Stimulated activated CD4-positive, alpha-beta T cell treated with anti-CD3 and anti-CD28 coated beads, Interleukin-2, amount 100 ng/mL, for 24 hours (primary cell): Measurements from ENCODE around the gene HOXA11.

Experiments
- DNase-seq, 2 donors: peaks; one replicate each; pipeline ENCODE4 v3.0.0-alpha.2; 2020

The HOXA11 gene

DNA sequence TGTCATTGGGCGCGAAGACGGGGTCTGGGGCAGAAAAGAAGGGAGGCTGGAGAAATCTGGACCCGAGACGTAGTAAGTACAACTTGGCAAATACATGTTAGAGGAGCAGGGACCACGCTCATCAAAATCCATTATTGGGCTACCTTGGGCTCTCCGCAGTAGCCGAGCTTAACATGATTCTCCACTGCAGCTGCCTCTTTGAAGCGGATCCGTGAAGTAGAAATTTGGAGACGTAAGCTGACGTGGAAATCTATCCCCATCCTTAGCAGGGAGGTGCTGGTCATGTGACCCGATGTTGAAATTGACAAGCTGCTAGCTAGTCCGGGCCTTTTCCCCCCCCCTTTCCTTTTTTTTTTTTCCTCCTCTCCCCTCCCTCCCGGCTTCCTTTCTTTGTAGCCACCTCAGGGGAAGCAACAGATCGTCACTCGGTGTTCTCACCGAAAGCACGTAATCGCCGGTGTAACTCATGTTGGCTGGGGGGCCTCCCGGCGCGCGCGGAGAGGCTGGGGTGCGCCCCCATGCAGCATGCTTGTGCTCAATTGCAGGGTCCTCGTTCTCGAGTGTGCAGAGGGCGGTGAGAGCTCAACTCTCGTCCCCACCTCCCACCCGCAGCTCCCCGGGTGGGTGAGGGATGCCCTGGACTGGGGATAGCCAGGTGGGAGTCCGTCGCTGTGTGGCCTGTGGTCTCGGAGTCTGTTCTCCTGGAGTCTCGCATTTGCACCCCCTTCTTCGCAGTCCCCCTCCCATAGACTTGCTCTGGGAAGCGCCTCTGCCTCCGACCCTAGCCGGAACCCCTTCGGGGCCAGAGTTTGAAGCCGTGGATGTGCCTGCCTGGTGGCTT lies at the start of gene HOXA11:
Gene HOXA11, minus strand, starts transcription at position 220 of the 841 bp plus-strand sequence. Its CDS starts 88 bp downstream, at position 132.
- no peak for DNase-seq

DNA sequence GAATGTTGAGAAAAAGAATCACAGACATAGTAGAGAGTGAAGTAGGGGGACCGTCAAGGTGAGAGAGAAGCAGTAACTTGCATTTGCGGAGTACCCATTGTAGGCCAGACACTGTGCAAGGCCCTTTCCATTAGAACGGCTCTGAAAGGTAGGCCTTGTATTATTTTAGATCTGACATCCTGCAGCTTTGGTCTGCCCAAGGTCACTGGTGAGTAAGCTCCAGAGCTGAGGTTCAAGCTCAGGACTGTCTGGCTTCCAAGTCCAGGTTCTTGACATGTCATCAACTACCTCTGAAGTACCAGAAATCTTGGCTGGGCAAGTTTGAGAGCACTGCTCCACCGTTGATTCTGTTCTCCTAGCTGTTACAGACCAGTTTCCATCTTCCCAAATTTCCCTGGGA lies 44.4 kb upstream of the HOXA11 start:
- DNase-seq, result no peak

DNA sequence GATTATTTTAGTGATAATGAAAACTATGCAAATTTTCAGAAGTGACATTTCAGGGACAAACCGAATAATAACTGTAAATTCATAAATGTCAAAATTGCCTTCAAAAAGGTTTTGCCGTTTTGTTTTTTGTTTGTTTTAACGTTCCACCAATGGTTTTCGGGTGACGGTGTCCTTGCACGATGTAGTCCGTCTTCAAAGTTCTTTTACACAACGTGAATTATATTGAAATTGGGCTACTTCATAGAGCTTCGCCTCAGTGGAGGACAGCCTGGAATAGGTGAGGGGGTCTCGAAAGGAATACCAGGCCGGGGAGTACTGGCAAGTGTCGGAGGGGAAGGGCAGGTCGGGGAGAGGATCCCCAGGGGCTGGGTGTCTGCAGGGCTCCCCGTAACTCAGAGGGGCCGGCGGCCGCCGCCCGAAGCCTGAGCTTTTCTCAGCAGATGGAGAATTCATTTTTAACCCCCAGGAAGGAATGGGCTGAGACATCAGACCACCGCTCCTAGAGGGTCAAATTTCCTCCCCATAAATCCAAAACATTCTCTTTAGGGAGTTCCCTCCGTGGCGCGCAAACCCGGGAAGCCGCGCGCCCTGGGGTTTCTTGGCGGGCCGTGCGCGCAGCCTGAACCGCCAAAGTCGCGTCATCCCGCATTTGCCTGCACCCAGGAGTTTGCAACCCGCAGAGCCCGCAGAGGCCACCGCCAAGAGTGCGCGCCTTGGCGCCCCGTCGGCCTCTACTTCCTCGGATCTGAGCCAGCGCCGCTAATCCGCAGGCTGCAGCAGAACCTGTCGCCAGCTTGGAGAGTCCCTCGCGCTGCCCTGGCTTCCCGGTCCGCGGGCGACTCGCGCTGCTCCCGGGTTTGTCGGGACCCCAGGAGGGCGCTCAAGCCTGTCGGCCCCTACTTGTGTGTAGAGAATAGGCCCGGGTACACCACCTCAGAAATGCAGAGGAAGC lies 40.2 kb upstream of the HOXA11 start:
- no peak for DNase-seq

DNA sequence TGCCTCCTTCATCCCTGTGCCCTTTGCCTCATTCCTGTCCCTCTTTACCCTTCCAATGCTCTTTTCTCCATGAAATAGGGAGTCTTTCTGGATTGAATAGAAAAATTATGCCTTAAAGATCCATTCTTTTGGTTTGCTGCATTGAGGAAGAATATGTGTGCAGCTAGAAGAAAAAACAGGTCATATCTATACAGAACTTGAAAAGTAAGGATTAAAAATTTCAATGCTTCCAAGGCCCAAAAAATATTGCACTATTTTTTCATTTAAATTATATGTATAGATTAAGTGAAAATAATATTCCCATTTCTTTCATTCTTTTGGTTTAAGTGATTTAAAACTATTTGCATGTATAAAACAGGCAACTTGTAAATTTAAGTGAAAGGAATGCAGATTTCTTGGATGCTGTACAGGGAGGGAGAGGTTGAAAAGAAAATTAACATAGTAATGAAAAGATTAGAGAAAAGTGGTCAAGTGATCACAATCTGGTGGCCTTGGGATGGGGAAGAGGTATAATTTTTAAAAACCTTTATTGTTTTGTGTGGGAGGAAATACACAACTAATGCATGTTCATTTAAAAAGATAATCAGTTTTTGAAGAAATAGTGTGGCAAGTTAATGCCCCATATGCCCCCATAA lies 39.0 kb upstream of the HOXA11 start:
- DNase-seq, result no peak

DNA sequence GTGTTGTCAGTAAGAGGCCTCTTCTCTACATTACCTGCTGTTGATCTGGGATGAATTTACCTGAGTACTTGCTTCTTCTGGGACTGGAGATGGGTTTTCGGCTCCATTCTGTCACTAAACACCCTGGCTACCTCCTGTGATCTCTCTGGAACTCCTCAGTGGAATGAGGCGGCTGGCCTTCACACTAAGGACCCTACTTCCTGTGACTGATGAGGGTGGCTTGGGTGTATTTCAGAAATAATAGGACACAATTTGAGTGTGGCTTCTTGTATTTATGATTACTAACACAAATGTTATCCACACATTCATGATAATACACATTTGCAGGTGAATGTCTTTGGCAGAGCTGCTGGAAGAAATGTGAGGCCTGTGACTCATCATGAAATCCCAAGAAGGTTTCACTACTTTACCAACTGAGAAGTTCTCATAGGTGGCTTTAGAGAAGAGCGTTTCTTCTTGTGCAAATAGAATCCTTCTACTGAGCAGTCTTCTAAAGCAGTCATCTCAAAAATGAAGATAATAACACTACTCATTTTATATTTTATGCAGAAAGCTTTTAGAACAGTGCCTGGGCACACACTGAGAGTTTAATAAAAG lies 36.3 kb upstream of the HOXA11 start:
- no peak for DNase-seq

DNA sequence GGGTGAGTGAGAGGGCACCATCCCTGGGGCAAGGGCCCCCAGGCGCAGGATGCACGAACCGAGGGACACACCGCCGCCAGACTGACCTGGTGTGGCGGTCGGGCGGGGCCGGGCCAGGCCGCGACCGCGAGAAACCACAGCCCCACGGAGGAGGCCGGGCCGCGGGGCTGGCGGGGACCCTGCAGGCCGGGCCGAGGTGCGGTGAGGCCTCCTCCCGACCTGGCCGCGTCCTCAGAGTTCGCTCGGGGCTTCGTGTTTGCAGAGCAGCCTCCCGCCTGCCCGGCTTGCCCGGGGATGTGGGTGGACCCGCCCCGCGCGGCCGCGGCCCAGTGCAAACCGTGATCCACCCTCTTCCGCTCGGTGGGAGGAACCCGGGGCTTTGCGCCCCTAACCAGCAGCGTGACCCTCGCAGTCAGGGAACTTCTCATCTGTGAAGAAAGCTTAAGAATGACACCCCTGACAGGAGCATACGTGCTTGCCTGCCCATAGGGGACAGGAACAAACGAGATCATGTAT lies 35.5 kb upstream of the HOXA11 start:
- DNase-seq, result no peak

DNA sequence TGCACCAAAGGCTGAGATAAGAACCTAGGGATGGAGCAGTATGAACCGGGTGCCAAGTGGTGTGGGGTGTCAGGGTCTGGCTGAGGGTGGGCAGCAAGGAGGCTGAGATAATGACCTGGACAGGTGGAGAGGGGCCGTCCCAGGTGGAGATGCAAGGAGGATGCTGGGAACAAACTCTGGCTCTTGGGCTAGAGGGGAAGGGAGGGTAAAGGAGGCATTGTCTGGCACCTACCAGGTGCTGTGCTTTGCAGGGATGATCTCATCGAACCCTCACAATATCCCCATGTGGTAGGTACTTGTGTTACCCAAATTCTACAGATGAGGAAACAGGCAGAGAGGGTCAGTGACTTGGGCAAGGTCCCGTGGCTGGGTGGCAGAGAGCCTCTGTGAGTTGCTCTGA lies 34.8 kb upstream of the HOXA11 start:
- no peak for DNase-seq

DNA sequence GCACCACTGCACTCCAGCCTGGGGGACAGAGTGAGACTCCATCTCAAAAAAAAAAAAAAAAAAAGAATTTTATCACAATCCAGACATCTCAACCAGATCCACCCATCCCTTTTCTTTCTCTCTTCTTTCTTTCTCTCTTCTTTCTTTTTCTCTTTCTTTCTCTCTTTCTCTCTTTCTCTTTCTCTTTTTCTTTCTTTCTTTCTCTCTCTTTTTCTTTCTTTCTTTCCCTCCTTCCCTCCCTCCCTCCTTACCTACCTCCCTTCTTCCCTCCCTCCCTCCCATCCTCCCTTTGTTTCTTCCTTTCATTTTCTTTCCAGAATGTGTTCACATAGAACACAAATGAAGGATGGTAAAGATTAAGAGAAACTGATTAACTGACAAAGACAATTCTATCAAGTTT lies 32.9 kb upstream of the HOXA11 start:
- no peak for DNase-seq

DNA sequence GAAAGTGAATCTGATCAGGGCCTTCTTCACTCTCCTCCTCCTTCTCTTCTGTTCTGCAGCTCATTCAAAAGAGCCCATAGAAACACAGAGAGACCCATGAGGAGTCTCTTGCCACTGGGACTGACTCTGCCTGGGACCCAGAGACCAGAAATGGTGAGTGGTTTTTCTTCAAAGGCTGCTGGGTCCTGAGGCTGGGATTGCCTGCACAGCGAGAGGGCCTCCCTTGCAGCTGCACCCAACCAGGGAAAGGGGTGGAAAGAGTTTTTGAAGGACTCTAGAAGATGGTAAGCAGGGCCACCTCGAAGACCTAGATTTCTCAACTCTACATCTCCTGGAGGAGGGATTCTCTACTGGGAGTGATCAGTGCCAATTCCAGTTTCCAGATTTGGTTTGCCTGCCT lies 30.3 kb upstream of the HOXA11 start:
- DNase-seq, result no peak

DNA sequence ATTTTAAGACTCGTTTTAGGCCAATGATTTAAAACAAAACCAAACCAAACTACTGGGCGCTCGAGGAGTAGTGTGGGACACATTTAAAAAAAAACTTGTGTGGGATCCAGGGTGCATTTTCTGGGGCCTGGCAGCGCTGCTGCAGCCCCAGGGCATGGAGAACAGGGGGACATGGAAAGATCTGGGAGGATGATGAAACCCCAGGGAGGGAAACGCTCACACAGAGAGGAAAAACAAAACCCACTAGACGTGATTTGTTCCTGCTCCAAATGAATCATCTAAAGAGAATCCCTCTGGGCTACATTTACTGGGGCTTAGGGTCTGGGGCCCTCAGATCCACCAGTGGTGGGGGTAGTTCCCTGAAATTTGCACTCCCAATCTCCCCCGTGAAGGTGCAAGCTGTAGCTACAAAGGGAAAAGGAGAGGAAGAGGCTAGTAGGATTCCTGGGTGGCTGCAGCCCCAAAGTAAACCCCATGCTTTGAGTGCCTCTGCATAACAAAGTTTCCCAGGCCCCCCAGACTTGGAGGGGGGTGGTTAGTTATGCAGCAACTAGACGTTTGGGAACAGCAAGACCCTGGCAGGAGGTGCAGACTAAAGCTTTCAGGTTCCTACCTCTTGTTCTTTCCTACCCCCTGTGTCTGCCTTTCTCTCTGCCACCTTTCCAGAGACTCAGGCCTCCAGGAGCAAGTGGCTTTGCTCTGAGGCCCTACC lies 29.4 kb upstream of the HOXA11 start:
- DNase-seq, result no peak

DNA sequence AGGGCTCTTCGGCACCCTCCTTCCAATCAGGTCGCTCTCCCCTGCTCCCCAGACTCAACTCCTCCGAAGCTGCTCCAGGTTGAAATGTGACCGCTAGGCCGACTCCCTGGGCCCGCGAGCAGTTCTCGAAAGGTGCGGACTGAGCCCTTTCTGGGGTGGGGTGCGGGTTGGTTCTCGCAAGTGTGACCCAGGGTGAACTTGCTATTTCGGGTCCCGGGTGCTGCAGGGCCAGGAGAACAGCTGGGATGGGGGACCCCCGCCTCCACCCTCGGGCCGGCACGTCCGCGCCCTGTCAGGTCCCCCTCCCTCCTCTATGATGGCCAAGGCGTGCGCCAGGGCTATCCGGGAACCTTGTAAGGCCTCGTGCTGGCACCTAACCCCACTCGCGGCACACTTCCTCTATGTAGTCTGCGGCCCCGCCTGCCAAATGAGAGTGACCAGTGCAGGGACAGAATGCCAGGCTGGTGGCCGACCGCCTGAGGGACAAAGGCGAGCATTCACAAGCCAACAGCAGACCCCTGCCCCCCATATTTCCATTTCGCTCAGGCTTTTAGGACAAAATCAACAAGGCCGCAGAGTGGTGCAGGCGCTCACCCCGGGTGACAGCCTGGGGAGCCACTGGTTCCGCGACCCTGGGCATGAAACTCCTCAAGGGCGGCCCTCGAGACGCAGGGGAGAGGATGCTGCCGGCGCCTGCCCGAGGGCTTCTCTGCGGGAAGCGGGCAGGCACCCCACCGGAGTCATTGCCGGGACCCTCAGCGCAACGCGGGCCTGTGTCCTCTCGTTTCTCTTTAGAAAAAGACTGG lies 28.6 kb upstream of the HOXA11 start:
- no peak for DNase-seq

DNA sequence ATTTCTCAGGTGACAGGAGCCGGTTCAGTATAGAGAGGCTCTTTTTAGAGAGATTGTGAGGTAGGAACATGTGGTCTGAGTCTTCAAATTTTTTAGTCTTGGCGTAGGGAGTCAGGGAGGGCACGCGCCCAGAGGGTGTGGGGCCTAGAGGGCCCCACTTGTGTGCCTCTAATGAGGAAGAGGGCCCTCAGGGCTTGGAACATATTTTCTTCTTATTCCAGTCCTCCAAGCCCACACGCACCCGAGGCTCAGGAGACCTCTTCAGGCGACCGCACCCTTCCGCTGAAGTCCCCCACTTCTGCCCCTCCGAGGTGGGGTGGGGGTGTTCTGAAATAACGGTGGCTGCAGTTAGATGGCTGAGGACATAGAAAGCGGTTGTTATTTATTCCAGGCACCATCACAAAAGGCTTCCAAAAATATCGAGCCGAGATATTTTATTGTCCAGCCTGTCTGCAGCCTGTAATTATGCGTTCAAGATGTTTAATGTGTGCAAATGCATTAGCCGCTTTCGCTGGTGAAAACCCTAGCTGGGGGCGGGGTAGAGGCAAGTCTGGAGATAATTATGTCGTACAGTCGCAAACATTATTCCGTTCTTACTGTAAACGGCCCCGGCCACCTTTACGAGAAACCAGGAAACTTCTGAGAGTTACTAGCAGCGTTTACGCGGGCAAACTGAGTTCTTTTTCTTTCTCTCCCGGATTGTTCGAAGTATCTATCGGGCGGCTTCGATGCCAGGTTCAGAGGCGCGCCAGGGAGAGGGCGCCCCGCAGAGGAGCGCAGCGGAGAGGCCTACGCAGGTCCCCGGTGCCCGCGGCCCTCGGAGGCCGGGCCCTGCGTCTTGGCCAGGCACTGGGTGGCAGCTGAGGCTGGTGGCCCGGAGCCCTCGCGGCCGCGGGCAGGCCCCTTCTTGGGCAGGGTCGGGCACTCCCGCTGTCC lies 27.7 kb upstream of the HOXA11 start:
- no peak for DNase-seq

DNA sequence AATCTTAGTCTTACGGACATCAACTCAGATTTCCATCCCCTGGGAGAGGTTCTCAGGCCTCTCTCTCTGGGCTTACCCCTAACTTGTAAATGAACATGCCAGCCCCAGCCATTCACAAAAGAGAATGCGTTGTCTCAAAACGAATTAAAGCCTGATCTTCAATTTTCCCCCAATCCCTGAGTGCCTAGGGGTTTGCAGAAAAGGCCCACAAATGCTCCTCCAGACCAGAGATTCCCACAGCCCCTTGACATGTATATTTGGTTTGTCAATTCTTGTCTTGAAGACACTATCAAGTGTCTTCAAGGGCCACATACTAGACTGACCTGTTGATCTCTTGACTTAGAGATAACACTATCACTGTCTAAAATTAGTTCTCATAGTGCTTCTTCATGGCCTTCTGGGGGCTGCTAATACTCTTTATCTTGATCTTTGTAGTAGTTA lies 26.8 kb upstream of the HOXA11 start:
- DNase-seq, result no peak

DNA sequence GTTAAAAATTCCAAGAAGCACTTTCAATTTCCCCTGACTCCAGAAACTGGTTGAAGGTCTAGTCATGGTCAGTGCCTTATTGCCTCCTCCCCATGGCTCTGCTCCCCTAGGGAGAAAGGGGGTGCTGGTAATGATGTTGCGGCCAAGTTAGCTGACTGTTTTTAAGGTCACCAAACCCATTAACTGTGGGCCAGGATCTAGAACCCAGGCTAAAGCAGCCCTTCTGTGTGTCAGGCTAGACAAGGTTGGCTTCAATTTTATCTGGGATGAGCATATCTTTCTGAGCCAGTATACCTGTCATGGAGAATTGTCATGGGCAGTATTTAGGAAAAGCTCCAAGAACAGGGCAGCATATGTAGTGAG lies 26.0 kb upstream of the HOXA11 start:
- DNase-seq, result no peak

DNA sequence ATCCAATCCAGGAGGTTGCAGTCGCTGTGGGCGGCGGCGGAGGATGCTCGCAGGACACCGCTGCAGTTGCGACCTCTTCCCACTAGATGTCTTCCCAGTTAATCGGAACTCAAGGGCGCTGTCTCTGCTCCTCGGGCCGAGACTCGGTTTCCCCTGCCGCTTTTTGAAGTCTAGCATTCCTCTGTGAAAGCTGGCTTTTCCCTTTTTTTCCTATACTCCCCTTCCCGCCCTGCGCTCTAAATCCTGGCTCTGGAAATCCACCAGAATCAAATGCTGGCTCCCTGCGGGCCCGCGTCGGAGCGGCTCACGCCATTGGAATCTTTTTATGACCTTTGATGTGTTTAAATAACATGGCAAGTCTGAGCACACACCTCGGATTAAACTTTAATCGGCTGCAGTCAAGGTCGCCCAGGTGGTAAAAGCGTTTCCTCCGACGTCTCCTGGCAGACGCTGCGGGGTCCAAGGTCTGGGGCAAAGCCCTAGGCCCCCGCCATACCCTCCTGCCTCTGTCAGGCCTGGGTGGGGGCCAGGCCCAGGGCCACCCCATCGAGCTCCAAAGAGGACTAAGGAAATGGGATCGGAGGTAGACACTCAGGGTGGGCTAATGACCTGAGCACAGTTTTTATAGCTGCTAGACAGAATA lies 25.5 kb upstream of the HOXA11 start:
- peak; percentile 54 to 67 for DNase-seq

DNA sequence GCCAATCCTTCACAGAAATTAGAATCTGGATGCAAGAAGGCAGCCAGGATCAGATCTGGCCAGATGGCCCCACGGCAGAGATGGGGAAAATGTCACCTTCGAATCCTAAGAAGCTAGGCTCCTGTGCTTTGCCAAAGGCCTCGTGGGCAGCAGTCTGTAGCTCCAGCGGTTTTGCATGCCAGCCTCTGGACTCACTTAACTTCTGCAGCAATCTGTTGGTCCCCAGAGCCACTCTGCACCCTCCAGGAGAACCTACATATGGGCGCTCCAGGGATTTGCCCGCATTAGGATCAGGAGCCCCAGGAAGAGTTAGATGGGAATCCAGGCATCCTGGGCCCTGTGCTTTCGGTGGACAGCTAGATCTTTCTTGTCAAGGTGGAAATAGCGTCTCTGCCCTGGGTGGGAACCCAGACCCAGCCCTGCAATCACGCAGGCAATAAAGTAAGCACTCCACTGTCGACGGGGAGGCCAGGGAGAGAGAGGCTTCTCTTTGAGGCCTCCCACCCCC lies 25.0 kb upstream of the HOXA11 start:
- DNase-seq, result no peak

DNA sequence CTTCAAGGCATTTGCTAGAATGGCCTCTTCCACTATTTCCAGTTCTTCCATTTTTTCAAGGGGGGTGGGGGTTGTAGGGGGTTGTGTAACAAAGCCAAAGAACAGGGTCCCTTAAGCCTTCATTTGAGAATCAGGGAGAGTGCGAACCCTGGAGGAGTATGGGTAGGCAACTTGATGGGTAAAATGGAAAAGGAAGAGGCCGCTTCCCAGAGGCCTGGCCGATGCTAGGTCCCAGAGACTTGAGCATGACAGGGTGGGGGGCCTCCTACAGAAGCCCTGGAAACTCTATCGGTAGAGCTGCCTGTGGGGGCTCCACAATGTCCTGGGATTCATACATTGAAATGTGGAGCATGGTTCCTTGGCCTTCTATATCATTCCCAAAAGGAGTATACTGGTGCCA lies 24.0 kb upstream of the HOXA11 start:
- no peak for DNase-seq

DNA sequence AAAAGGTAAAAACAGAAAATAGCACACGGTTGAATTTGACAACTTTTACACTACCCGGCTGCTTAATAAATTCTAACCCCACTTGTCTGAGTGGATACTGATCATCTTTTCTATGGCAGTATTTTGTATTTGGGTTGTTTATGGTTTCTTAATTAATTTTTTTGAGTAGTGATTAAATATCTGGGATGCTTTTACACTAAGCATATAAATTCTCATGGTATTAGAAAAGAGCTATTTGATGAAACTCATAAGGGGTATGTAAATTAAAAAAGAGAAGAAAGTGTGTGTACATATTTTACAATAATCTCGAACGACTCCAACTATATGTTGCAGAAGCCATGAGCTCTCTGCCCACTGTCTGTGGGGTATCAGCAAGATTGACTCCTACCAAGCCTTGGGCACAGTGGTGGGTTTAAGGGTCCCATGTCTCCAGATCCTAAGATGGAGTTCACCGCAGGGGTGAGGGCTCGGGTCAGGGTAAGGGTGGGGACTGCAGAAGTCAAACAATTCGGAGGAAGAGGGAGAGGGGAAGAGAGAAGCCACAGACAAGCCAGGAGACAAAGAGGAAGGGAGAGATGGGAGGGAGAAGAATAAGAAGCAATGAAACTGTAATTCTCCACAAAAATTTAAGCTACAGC lies 22.4 kb upstream of the HOXA11 start:
- no peak for DNase-seq
